HEK293 (cell line): ENCODE measurements around the gene GPSM1.

Experiments used
- CTCF ChIA-PET: fragments of 350-600 bp; formaldehyde crosslinking; extraction: SDS; loops from one replicate; lab custom pipeline; 2021; ENCODE audit warnings: antibody characterized with exemption; lab: Yijun Ruan, JAX
- POLR2A ChIA-PET: fragments of 300-600 bp; formaldehyde crosslinking; extraction: SDS; loops from one replicate; lab custom pipeline; 2020; ENCODE audit warnings: antibody characterized with exemption, inconsistent platforms; lab: Yijun Ruan, JAX
- H3K27ac ChIP-seq: fragments of 200-500 bp; sonication (Bioruptor generic); 2 replicates; pipeline ENCODE4 v1.5.1; 2014; ENCODE audit warnings: low read depth, low read length, control low read depth, inconsistent platforms; ENCODE audit errors: extremely low read depth
- H3K36me3 ChIP-seq, 2 experiments: fragments of 200-500 bp in 1 of 2; sonication (Bioruptor generic) in 1 of 2; 1 replicate in 1 of 2; 2 replicates in 1 of 2; pipeline ENCODE4 v1.5.1; 2014 to 2017; ENCODE audit warnings: inconsistent platforms in 2 of 2, low read length in 2 of 2; ENCODE audit not compliant: control insufficient read depth in 2 of 2, insufficient read depth in 1 of 2
- H3K4me1 ChIP-seq: fragments of 200-500 bp; sonication (Bioruptor generic); 2 replicates; pipeline ENCODE4 v1.5.1; 2014; ENCODE audit warnings: mild to moderate bottlenecking, low read length, inconsistent platforms; ENCODE audit not compliant: control insufficient read depth, insufficient read depth
- H3K4me3 ChIP-seq: 2 replicates; pipeline ENCODE4 v1.5.1; 2011; ENCODE audit warnings: low read depth, mild to moderate bottlenecking, control low read depth, low read length, moderate library complexity
- H3K9me3 ChIP-seq: fragments of 200-500 bp; sonication (Bioruptor generic); 2 replicates; pipeline ENCODE4 v1.5.1; 2014; ENCODE audit warnings: low read depth, low read length, inconsistent platforms; ENCODE audit not compliant: control insufficient read depth, insufficient read depth
- EGR2 ChIP-seq: fragments of 450-650 bp; formaldehyde crosslinking; IDR thresholded peaks from 2 replicates; pipeline ENCODE4 v1.5.1; 2016; ENCODE audit warnings: low read depth, missing biosample characterization, missing genetic modification characterization
- GLIS2 ChIP-seq: fragments of 450-650 bp; formaldehyde crosslinking; IDR thresholded peaks from 2 replicates; pipeline ENCODE4 v1.5.1; 2016; ENCODE audit warnings: missing biosample characterization, missing genetic modification characterization
- KLF7 ChIP-seq: fragments of 450-650 bp; formaldehyde crosslinking; IDR thresholded peaks from 2 replicates; pipeline ENCODE4 v1.5.1; 2016; ENCODE audit warnings: missing biosample characterization, missing genetic modification characterization, borderline replicate concordance
- MZF1 ChIP-seq: fragments of 450-650 bp; formaldehyde crosslinking; IDR thresholded peaks from 2 replicates; pipeline ENCODE4 v1.5.1; 2017; ENCODE audit warnings: missing biosample characterization, missing genetic modification characterization, borderline replicate concordance
- ZBTB21 ChIP-seq: fragments of 450-650 bp; formaldehyde crosslinking; IDR thresholded peaks from 2 replicates; pipeline ENCODE4 v1.5.1; 2017; ENCODE audit warnings: missing biosample characterization, missing genetic modification characterization
- ZFHX2 ChIP-seq: fragments of 450-650 bp; formaldehyde crosslinking; conservative IDR thresholded peaks from 2 replicates; pipeline ENCODE4 v1.5.1; 2016; ENCODE audit warnings: missing biosample characterization, missing genetic modification characterization
- ZFP41 ChIP-seq: fragments of 450-650 bp; formaldehyde crosslinking; IDR thresholded peaks from 2 replicates; pipeline ENCODE4 v1.5.1; 2016; ENCODE audit warnings: missing biosample characterization, missing genetic modification characterization, borderline replicate concordance
- ZNF140 ChIP-seq: fragments of 450-650 bp; formaldehyde crosslinking; IDR thresholded peaks from 2 replicates; pipeline ENCODE4 v1.5.1; 2016; ENCODE audit warnings: missing biosample characterization, missing genetic modification characterization
- ZNF341 ChIP-seq: fragments of 450-650 bp; formaldehyde crosslinking; IDR thresholded peaks from 2 replicates; pipeline ENCODE4; 2016; ENCODE audit warnings: low read depth, missing biosample characterization, missing genetic modification characterization
- ZNF394 ChIP-seq: fragments of 450-650 bp; formaldehyde crosslinking; IDR thresholded peaks from 2 replicates; pipeline ENCODE4 v1.5.1; 2016; ENCODE audit warnings: missing biosample characterization, missing genetic modification characterization, mild to moderate bottlenecking, moderate library complexity, borderline replicate concordance
- ZNF423 ChIP-seq: fragments of 450-650 bp; formaldehyde crosslinking; IDR thresholded peaks from 2 replicates; pipeline ENCODE4 v1.5.1; 2016; ENCODE audit warnings: missing biosample characterization, missing genetic modification characterization
- ZNF518A ChIP-seq: fragments of 450-650 bp; formaldehyde crosslinking; conservative IDR thresholded peaks from 2 replicates; pipeline ENCODE4 v1.5.1; 2016; ENCODE audit warnings: low read depth, missing biosample characterization, missing genetic modification characterization
- ZNF624 ChIP-seq: fragments of 450-650 bp; formaldehyde crosslinking; IDR thresholded peaks from 2 replicates; pipeline ENCODE4 v1.5.1; 2017; ENCODE audit warnings: missing biosample characterization, missing genetic modification characterization
- ZNF677 ChIP-seq: fragments of 450-650 bp; IDR thresholded peaks from 2 replicates; pipeline ENCODE4 v1.5.0; 2018; ENCODE audit warnings: missing biosample characterization, mild to moderate bottlenecking, missing genetic modification characterization, moderate library complexity
- ZNF701 ChIP-seq: fragments of 450-650 bp; formaldehyde crosslinking; IDR thresholded peaks from 2 replicates; pipeline ENCODE4 v1.5.1; 2016; ENCODE audit warnings: missing biosample characterization, missing genetic modification characterization
- ZNF837 ChIP-seq: fragments of 450-650 bp; formaldehyde crosslinking; IDR thresholded peaks from 2 replicates; pipeline ENCODE4 v1.5.1; 2016; ENCODE audit warnings: missing biosample characterization, missing genetic modification characterization
- ZXDB ChIP-seq: fragments of 450-650 bp; formaldehyde crosslinking; IDR thresholded peaks from 2 replicates; pipeline ENCODE4 v1.5.1; 2016; ENCODE audit warnings: missing biosample characterization, missing genetic modification characterization
- TF ChIP-seq, protein P1 (sequence below): fragments of 450-650 bp; formaldehyde crosslinking; IDR thresholded peaks from 2 replicates; pipeline ENCODE4 v1.5.1; 2016; ENCODE audit warnings: missing biosample characterization, missing genetic modification characterization, borderline replicate concordance
- TF ChIP-seq, protein P2 (sequence below): sonication (generic); formaldehyde crosslinking; IDR thresholded peaks from 2 replicates; pipeline ENCODE4 v1.8.1; 2022; ENCODE audit warnings: mild to moderate bottlenecking, moderate library complexity, missing genetic modification reagents

Gene GPSM1

DNA sequence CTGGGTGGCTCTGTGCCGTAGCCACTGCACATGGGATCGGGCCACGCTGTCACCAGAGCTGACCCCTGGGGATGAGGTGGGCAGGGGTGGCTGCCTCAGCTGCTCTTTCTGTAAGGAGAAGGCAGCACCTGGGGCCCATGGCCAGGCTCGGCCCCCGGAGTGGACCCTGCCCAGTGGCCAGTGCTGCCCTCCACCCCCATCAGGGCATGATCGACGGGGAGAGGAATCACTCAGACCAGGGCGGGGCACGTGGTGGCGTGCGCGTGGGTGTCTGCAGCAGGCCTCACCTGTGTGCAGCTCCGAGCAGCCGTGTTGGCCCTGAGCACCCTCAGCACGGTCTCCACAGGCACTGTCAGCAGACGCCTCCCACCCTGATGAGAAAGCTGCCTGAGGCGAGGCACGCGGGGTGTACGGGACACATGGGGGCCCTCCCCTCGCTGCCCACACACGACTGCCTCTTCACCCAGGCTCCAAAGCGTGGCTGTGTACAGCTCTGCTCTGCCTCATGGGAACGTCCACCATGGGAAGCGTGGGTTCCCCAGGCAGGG, 54.7 kb downstream of the GPSM1 start:
- Histone ChIP-seq H3K36me3 (peaks cover 13 to 95% of the 10 kb centered on the region in 2 experiments), H3K27ac (no peak overlapping the region)
- POLR2A ChIA-PET, result interaction anchor here (0.8 to 2.0 kb wide), 2 partner anchors 17 to 19 kb away, joined by 3 to 11 read pairs; partner anchors contain the start of gene DNLZ

DNA sequence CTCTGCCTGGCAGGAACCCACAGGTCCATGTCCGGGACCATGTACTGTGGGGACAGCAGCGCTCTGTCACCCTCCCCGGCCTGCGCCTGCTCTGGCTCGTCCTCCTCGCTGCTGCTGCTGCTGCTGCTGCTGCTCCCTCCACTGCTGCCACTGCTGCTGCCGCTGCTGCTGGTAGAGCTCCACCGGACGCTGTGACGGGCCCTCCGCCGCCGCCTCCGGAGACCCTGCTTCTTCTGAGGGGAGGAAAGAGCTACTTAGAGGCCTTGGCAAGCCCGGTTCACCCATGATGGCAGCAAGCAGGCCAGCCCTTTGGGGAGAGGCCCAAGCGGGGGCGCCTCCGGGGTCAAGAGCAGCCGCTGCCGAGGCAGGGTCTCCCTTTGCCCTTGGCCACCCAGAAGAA, 56.1 kb downstream of the GPSM1 start:
- Histone ChIP-seq H3K36me3 (peaks cover 13 to 95% of the 10 kb centered on the region in 2 experiments), H3K27ac (no peak overlapping the region), H3K9me3 (no peaks in the 10 kb centered on the region), H3K4me1 (no peaks in the 10 kb centered on the region), H3K4me3 (no peak overlapping the region)
- CTCF ChIA-PET, result no interaction called here
- POLR2A ChIA-PET, result no interaction called here
- TF ChIP-seq ZNF394 (tag by site-specific recombination), result no peak
- TF ChIP-seq, protein P1, sequence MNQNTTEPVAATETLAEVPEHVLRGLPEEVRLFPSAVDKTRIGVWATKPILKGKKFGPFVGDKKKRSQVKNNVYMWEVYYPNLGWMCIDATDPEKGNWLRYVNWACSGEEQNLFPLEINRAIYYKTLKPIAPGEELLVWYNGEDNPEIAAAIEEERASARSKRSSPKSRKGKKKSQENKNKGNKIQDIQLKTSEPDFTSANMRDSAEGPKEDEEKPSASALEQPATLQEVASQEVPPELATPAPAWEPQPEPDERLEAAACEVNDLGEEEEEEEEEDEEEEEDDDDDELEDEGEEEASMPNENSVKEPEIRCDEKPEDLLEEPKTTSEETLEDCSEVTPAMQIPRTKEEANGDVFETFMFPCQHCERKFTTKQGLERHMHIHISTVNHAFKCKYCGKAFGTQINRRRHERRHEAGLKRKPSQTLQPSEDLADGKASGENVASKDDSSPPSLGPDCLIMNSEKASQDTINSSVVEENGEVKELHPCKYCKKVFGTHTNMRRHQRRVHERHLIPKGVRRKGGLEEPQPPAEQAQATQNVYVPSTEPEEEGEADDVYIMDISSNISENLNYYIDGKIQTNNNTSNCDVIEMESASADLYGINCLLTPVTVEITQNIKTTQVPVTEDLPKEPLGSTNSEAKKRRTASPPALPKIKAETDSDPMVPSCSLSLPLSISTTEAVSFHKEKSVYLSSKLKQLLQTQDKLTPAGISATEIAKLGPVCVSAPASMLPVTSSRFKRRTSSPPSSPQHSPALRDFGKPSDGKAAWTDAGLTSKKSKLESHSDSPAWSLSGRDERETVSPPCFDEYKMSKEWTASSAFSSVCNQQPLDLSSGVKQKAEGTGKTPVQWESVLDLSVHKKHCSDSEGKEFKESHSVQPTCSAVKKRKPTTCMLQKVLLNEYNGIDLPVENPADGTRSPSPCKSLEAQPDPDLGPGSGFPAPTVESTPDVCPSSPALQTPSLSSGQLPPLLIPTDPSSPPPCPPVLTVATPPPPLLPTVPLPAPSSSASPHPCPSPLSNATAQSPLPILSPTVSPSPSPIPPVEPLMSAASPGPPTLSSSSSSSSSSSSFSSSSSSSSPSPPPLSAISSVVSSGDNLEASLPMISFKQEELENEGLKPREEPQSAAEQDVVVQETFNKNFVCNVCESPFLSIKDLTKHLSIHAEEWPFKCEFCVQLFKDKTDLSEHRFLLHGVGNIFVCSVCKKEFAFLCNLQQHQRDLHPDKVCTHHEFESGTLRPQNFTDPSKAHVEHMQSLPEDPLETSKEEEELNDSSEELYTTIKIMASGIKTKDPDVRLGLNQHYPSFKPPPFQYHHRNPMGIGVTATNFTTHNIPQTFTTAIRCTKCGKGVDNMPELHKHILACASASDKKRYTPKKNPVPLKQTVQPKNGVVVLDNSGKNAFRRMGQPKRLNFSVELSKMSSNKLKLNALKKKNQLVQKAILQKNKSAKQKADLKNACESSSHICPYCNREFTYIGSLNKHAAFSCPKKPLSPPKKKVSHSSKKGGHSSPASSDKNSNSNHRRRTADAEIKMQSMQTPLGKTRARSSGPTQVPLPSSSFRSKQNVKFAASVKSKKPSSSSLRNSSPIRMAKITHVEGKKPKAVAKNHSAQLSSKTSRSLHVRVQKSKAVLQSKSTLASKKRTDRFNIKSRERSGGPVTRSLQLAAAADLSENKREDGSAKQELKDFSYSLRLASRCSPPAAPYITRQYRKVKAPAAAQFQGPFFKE (tag by site-specific recombination), result no peak
- TF ChIP-seq, protein P2, sequence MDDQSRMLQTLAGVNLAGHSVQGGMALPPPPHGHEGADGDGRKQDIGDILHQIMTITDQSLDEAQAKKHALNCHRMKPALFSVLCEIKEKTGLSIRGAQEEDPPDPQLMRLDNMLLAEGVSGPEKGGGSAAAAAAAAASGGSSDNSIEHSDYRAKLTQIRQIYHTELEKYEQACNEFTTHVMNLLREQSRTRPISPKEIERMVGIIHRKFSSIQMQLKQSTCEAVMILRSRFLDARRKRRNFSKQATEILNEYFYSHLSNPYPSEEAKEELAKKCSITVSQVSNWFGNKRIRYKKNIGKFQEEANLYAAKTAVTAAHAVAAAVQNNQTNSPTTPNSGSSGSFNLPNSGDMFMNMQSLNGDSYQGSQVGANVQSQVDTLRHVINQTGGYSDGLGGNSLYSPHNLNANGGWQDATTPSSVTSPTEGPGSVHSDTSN, result no peak
- no peak for TF ChIP-seq ZBTB21 (tag by site-specific recombination)
- TF ChIP-seq ZNF677 (tag by site-specific recombination), result no peak
- TF ChIP-seq ZNF701 (tag by site-specific recombination), result no peak
- no peak for TF ChIP-seq MZF1 (tag by site-specific recombination)
- TF ChIP-seq ZNF341 (tag by site-specific recombination), result no peak
- TF ChIP-seq ZFP41 (tag by site-specific recombination), result no peak
- TF ChIP-seq ZNF423, result no peak
- no peak for TF ChIP-seq ZNF624
- no peak for TF ChIP-seq ZNF140 (tag by site-specific recombination)
- TF ChIP-seq ZNF837 (tag by site-specific recombination), result no peak
- no peak for TF ChIP-seq KLF7 (tag by site-specific recombination)

More for the DNA sequence above, 54.7 kb downstream of the GPSM1 start:
- no peaks in the 10 kb centered on the region for H3K9me3 ChIP-seq
- H3K4me3 ChIP-seq, result no peak overlapping the region
- no peaks in the 10 kb centered on the region for H3K4me1 ChIP-seq
- CTCF ChIA-PET, result interaction anchor here (0.6 to 0.8 kb wide), 2 partner anchors 19 to 1603 kb away, joined by 3 to 4 read pairs; no protein-coding TSS in a partner anchor
- TF ChIP-seq EGR2 (tag by site-specific recombination) (0 out of 2 replicates have a peak, but pooled peaks have one; percentile 8), GLIS2 (tag by site-specific recombination) (peak; percentile 27; the same call in 1 of the 2 replicates), ZNF518A (no peak), ZXDB (tag by site-specific recombination) (no peak), ZFHX2 (peak; percentile 30; the same call in 1 of the 2 replicates)
